NOMO-1 treated with dmso at 0.1 percent for 144 hours (cell line): ENCODE measurements around the gene TSNAX.
A peak's percentile ranks its signal among the peaks of the same experiment; 100 is the strongest.
"Not testable (repeated sequence)": the region's sequence is repeated elsewhere in the genome, so short reads cannot be mapped to it uniquely, and the experiment has no call there.

Experiments used
- DNase-seq: peaks from one replicate; lab custom pipeline; 2025; ENCODE audit not compliant: unreplicated experiment; lab: John Stamatoyannopoulos, UW

Gene TSNAX

GRCh38 chr1:231561647-231562383 is 33.3 kb downstream of the TSNAX start:
- DNase-seq, result no peak

- no peak for DNase-seq
These were observed 34.8 kb downstream of the TSNAX start for GRCh38 chr1:231563247-231563646.

GRCh38 chr1:231564373-231564772 is 35.9 kb downstream of the TSNAX start:
- DNase-seq, result no peak

- DNase-seq, result no peak
These were observed 38.0 kb downstream of the TSNAX start for GRCh38 chr1:231566496-231566895.

GRCh38 chr1:231570262-231570661 is 41.8 kb downstream of the TSNAX start:
- DNase-seq, result not testable (repeated sequence)

- DNase-seq, result no peak
These were observed 43.4 kb downstream of the TSNAX start for GRCh38 chr1:231571904-231572303.

GRCh38 chr1:231575472-231575871 is 47.0 kb downstream of the TSNAX start:
- DNase-seq, result no peak

- no peak for DNase-seq
These were observed 48.6 kb downstream of the TSNAX start for GRCh38 chr1:231576804-231577718.

- no peak for DNase-seq
These were observed 52.4 kb downstream of the TSNAX start for GRCh38 chr1:231580874-231581273.

GRCh38 chr1:231581859-231582258 is 53.4 kb downstream of the TSNAX start:
- no peak for DNase-seq

- no peak for DNase-seq
These were observed 54.9 kb downstream of the TSNAX start for GRCh38 chr1:231583376-231583775.

- no peak for DNase-seq
These were observed 55.6 kb downstream of the TSNAX start for GRCh38 chr1:231584117-231584516.

- DNase-seq, result peak; percentile 27
These were observed 56.5 kb downstream of the TSNAX start for GRCh38 chr1:231584921-231585320.

- peak; percentile 63 for DNase-seq
These were observed 62.2 kb downstream of the TSNAX start for GRCh38 chr1:231590453-231591198.

GRCh38 chr1:231591466-231591865 is 63.0 kb downstream of the TSNAX start:
- DNase-seq, result no peak

GRCh38 chr1:231592809-231593208 is 64.3 kb downstream of the TSNAX start:
- no peak for DNase-seq

- DNase-seq, result not testable (repeated sequence)
These were observed 64.8 kb downstream of the TSNAX start for GRCh38 chr1:231593264-231593663.

- no peak for DNase-seq
These were observed 65.7 kb downstream of the TSNAX start for GRCh38 chr1:231594123-231594522.

- DNase-seq, result no peak
These were observed 66.3 kb downstream of the TSNAX start for GRCh38 chr1:231594749-231595148.

GRCh38 chr1:231596337-231596791 is 67.9 kb downstream of the TSNAX start:
- no peak for DNase-seq

GRCh38 chr1:231597971-231598370 is 69.5 kb downstream of the TSNAX start:
- no peak for DNase-seq
